IMR-90 (cell line): ENCODE measurements around the gene FXYD1.

Source experiments
- POLR2A ChIP-seq: IDR thresholded peaks from 2 replicates; pipeline ENCODE4 v1.6.1; 2012; ENCODE audit warnings: mild to moderate bottlenecking, low read depth, low read length
- TF ChIP-seq, protein P1 (sequence below): conservative IDR thresholded peaks from 2 replicates; pipeline ENCODE4 v1.5.1; 2012; ENCODE audit warnings: mild to moderate bottlenecking, low read depth, low read length, improper control_type of control experiment
- TF ChIP-seq, protein P2 (sequence below): fragments of 150-350 bp; IDR thresholded peaks from 2 replicates; pipeline ENCODE4 v1.6.1; 2017; ENCODE audit warnings: mild to moderate bottlenecking, antibody characterized with exemption, low read length, low read depth

DNA sequence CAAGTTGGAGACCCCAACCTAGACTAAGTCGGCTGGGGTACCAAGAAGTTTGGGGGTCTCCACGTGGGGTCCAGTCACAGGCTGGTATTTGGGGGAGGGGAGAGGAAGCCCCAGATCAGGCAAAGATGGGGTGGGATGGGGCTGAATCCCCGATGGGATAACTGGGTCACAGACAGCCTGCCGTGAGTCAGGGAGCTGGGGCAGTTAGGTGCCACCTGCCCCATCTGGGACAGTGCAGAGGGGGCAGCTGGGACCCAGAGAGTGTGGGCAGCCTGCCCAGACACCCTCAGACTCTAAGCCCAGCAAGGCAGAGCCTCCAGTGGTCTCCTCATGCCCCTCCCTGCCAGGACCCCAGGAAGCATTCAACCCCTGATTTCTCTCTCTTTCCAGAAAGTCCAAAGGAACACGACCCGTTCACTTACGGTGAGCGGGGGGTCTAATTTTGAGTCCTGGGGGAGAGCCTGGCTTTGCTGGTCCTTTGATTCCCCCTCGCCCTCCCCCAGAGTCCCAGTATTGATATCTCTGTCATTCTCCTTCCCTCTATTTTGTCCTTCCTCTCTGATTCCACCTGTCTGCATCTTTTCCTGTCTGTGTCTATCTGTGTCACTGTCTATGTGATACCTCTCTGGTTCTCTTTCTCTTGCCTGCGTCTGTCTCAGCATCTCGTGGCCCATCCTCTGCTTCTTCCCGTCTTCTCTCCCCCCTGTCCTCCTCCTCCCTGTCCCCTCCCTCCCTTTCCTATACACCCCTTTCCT lies 1.8 kb downstream of the FXYD1 start:
- TF ChIP-seq, protein P1, sequence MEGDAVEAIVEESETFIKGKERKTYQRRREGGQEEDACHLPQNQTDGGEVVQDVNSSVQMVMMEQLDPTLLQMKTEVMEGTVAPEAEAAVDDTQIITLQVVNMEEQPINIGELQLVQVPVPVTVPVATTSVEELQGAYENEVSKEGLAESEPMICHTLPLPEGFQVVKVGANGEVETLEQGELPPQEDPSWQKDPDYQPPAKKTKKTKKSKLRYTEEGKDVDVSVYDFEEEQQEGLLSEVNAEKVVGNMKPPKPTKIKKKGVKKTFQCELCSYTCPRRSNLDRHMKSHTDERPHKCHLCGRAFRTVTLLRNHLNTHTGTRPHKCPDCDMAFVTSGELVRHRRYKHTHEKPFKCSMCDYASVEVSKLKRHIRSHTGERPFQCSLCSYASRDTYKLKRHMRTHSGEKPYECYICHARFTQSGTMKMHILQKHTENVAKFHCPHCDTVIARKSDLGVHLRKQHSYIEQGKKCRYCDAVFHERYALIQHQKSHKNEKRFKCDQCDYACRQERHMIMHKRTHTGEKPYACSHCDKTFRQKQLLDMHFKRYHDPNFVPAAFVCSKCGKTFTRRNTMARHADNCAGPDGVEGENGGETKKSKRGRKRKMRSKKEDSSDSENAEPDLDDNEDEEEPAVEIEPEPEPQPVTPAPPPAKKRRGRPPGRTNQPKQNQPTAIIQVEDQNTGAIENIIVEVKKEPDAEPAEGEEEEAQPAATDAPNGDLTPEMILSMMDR = no peak
- TF ChIP-seq, protein P2, sequence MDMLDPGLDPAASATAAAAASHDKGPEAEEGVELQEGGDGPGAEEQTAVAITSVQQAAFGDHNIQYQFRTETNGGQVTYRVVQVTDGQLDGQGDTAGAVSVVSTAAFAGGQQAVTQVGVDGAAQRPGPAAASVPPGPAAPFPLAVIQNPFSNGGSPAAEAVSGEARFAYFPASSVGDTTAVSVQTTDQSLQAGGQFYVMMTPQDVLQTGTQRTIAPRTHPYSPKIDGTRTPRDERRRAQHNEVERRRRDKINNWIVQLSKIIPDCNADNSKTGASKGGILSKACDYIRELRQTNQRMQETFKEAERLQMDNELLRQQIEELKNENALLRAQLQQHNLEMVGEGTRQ = no peak
- TF ChIP-seq POLR2A = no peak
